ENCODE measurements around the gene ZFP90. TPM values are rescaled to one million over a fixed set of nuclear protein-coding genes. Genes with fewer than 3 reads are reported as not detected.
A peak's percentile ranks its signal among the peaks of the same experiment; 100 is the strongest.
"Not testable (repeated sequence)": the region's sequence is repeated elsewhere in the genome, so short reads cannot be mapped to it uniquely, and the experiment has no call there.

The ZFP90 gene
- 10.6 TPM for polyA plus RNA-seq (2013, experiment 1 of 2; ENCODE audit: insufficient read length)
- 12.4 TPM for polyA plus RNA-seq (2013, experiment 2 of 2; ENCODE audit: insufficient read length)

DNA sequence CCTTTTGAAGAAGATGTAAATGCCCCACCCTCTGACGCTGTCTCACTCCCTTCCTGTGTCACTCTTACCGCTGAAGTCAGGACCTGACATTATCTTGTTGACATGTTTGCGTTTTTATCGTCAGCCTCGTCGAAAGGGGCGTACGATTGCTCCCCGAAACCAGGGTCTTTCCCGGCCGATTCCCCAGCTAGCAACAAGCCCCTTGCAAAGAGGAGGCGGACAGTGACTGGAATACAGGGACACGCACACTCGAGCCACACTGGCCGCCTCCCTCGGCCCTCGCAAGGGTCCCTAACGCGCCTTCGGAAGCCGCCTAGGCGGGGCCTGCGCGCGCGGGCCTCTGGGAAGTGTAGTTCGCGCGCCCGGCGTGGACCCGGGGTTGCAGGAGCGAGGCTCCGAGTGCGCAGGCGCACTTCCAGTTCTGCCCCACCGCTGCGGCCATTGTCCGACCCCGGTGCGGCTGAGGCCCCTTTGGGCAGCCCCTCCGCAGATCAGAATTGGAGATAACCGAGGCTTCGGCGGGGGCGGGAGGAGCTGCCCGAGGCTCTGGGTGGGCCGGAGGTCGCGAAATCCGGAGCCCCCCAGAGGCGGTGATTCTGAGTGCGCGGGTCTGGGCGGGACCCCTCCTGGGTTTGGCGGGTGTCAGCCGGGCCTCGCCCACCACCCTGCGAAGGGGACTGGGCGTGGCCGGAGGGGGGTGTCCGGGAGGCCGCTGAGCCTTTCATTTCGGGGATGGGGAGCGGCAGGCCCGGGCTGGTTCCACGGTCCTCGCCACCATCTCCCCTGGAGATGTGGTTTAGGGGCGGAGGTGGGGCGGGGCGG is at the start of gene ZFP90:
Gene ZFP90 (plus strand): TSS at position 412 of the 822 bp plus-strand sequence. CDS start 502 bp downstream, outside the sequence.
- DNase-seq: peak; percentile 88

DNA sequence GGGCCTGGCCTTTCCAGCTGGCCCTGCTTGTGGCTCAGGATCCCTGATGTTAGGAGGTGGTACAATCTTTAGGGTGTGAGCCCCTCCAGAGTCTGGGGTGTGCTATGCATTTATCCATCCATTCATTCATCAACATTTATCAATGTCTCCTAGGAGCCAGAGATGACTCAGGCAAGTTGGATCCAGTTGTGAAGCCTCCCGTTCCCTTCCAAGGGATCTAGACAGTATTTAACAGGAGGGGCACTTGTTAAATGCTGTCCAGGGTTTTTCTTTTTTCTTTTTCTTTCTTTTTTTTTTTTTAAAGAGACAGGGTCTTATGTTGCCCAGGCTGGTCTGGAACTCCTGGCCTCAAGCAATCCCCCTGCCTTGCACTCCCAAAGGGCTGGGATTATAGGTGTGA is 48.7 kb upstream of the ZFP90 start:
- DNase-seq: no peak

DNA sequence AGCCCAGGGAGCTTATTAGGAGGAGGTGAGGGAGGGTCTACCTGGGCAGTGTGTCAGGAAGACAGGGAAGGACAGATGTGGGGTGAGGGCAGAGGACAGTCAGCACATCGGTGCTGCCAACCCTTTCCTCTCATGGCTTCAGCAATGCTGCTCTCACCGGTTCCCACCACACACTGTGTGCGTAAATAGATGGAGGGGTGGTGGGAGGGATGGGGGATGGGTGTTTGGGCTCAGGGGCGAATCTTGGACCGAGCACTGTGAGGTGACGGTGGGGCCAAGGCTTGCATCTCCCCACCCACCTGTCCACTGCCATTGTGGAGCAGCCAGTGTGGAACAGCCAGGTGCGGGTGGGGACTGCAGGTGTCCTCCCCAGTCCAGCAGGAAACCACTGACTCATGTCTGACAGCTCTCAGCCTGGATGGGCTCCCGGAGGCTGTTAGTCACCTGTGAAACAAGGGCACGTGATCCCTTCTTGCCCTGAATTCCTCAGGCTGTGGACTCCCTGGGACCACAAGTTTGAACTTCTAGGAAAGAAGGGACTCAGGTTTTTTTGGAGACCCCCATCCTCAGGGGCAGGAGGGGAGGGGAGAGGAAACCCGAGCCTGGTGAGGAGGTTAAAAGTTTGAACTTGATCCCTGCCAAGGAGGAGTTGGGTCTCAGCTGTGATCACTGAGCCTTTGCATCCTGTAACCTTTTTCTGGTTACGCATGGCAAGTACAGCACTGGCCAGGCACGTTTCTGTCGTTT is 48.1 kb upstream of the ZFP90 start:
- peak; percentile 11 for DNase-seq

DNA sequence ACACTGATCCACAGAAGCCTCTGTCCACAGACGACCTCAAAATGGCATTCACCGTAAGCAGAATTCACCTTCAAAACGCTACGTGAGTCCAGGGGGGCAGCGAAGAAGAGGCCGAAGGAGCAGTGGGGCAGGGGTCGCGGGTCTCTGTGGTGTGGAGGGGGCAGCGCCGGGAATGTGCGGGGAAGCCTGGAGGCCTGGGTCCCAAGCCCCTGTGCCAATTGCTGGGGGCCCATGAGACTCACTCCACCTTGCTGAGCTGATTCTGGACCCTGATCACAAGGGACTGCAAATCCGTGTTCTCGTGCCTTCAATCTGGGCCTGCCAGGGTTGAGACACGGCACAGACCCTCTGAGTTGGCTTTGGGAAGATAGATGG is 47.5 kb upstream of the ZFP90 start:
- no peak for DNase-seq

DNA sequence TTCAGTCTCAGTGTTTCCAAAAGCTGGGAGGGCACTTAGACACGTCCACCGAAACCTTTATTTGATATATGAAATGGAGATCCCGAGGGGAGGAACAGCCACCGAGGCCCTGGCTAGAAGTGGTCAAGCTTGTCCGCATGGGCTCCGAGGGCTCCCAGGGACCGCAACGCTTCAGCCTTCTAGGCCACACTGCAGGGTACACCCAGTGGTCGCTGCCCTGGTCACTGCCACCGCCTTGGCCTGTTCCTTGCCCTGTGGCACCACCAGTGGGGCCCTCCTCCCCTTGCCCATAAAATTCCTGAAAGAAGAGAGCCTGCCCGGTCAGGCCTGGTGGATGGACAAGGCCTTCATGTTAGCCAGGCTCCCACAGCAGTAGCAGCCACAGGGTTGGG is 46.9 kb upstream of the ZFP90 start:
- no peak for DNase-seq

DNA sequence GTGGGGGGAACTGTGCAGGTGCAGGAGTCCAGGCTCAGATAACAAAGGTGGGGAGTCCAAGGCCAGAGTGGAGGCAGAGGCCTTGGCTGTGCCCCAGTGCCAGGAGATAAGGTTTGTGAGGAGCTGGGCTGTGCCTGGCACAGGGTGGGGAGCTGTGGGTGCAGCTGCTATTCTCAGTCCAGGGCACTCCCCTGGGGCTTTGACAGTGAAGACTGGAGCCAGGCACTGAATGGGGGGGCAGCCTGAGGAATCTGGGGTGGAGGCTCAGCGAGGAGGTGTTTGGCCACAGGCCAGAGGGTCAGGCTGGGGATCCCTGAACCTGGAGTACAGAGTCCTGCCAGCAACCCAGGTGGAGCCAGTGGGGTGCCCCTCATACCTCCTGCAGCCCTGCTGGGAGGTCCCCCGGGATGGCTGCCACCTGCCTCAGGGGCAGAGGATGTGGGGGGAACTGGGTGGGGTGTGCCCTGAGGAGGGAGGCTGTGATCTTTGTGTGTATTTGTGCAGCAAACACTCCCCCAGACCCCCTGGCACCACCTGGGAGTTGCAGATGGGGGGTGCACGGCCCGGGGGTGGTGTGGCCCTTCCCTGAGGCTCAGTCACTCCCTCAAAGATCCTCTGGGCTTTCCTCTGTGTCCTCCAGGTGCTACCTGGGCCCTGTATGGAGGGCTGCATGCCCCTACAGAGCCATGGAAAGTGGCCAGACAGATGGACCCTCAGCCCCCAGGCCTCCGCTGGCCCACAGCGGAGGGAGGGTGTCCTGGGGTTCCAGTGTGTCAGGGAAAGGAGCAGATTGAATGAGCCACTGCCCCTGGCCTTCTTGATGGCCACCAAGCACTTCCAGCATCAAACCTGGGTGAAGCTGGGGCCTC is 46.3 kb upstream of the ZFP90 start:
- DNase-seq: no peak

DNA sequence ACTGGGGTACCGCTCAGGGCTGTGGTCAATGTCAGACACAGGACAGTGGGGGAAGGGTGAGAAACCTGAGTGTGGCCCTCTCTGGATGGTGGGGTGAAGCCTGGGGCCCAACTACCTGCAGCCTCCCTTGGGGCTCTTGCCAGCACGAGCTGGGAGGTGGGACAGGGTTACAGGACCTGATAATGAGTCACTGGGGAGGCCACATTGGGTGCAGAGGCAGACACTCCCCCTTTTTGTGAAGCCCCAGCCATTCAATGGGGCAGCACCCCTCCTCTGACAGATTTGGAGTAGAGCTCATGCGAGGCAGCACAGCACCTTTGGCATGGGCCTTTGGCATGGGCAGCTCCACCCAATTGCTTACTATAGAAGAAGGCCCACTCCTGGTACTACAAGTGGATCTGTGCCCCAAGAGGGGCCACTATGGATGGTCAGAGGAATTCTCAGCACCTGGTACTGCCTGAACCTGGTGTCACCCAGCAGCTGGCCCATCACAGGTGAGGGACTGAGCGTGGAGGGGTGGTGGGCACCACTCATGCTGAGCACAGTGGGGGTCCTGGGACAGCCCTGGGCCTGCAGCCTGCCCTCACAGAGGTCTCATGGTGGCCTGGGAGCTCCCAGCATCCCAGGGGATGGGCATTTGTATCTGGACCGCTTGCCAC is 45.5 kb upstream of the ZFP90 start:
- no peak for DNase-seq

DNA sequence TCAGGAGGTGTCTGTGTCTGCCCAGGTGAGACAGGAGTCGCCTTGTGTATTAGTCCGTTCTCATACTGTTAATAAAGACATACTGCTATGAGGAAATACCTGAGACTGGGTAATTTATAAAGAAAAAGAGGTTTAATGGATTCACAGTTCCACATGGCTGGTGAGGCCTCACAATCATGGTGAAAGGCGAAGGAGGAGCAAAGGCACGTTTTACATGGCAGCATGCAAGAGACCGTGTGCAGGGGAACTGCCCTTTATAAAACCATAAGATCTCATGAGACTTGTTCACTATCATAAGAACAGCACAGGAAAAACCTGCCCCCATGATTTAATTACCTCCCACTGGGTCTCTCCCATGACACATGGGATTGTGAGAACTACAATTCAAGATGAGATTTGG is 44.8 kb upstream of the ZFP90 start:
- not testable (repeated sequence) for DNase-seq

DNA sequence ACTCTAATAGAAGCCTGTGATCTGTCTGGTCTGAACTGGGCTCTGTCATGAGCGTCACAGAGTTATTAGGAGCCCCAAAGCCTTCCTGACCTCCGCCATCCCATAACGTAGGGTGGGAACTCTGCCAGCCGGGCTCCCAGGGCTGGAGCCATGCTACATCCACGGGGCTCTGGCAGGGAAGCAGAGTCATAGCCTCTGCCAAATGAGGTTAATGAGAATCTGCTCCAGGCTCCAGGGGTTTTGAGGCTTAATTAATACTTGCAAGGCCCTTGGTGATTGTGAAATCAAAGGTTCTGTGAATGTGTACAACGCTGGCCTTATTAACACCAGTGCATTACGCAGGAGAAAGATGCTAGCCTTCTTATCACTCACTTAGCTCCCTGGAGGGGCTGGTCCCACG is 42.4 kb upstream of the ZFP90 start:
- DNase-seq: no peak

DNA sequence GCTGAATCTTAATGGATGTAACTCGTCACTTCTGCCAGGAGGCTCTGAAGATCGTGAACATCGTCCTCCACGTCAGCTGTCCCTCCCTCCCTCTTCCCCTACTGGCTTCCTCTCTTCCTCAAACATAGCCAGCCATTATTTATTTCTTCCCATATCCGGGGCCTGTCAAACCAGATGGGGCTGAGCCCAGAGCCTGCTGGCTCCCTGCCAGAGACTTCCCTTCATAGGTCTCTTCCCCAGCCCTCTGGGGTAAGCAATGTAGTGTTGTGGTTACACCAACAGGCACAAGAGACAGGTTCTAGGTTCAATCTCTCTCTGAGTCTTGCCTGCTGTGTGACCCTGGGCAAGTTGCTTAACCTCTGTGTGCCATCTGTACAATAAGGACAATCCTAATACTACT is 40.1 kb upstream of the ZFP90 start:
- DNase-seq: no peak

DNA sequence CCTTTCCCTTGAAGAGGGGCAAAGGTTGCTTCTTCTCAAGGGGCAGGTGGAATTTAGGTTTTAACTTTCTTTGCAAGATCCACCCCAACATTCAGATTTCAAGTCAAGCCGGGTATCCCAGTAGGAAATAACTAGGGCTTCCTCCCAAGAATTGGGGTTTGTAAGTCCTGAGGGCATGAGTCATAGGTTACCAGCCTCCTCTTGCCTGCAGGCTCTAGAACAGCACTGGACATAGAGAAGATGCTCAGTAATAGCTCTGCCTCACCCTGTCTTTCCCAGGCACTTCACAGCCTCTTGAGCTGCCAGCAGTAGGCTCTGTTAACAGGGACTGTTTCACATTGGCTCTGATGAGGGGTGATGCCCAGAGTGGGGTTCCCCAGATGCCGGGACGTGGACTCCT is 35.8 kb upstream of the ZFP90 start:
- peak; percentile 5 for DNase-seq

DNA sequence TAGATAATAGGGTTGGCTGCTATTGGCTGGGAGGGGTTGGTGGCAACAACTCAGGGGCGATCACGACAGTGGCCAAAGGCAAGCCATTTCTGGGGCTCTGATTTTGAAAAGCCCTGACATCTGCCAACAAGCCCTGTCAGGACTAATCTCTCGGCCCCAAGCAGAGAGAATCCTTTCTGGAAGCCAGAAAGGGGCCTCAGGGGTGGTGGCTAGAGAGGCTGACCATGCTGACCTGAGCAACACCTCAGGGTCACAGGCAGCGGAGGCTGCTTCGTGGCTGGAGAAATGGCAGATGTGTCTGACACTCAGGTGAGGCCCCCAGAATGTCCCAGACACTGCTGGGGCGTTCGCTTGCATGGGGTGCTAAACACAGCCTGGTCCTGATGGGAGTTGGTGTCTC is 35.0 kb upstream of the ZFP90 start:
- no peak for DNase-seq

DNA sequence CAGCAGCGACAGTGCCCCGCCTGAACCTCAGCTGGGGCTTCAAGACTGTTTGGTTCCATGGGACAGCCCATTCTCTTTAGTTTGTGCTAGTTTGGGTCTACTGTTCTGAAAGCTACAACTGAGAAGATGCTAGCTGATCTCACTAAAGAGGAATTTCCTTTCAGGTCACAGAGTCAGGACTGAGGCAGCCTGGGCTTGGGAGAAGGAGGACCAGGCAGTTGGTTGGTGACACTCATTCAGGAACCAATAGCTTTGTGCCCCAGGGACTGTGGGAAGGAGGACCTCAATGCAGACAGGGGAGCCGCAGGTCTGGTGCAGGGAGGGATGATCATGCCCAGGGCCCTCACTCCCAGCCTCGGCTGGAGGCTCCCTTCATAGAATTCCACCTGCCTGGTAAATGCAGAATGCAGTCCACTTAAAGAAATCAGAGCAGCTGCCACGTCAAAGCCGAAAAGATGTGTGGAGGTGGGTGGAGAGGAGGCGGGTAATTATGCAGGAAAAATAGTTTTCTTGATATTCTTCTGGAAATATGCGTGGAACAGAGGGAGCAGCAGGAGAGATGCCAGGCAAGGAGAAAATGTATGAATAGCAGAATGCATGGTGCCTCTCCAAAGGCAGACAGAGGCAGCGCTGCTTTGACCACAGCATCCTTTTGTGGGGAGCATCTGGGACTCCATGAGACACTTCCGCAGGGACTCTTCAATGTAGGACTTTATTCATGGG is 32.6 kb upstream of the ZFP90 start:
- DNase-seq: peak; percentile 25

DNA sequence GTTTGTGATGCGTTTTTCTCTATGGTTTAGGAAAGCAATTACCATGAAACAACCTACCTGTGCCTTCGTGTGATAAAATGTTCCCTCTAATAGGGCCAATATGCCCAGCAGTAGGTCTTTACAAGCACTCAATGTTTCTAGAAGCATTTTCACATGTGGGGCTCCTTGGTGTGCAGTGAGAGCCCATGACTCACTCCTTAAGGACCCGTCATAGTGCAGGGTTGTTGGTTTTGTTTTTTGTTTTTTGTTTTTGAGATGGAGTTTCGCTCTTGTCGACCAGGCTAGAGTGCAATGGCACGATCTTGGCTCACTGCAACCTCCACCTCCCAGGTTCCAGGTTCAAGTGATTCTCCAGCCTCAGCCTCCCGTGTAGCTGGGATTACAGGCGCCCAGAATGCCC is 31.1 kb upstream of the ZFP90 start:
- no peak for DNase-seq

DNA sequence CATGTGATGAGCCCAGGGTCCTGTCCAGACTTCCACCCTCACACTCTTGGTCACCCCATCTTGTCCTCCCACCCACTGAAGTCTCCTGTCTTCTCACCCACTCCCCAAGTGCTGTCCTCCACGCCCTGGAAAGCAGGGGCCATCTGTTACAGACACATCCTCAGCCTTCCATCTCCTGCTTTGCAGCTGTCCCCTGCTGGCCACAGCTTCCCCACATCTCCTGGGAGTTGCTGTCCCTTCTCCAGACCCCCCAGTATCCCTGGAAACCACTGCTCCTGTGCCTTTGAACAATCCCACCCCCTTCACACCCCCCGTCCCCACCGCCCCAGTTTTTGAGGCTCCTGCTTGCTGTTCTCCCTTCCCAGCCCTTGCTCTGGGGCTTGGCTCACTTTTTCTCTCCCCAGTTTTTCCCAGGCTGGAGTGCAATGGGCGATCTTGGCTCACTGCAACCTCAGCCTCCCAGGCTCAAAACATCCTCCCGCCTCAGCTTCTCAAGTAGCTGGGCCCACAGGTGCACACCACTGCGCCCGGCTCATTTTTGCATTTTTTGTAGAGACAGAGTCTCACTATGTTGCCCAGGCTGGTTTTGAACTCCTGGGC is 30.4 kb upstream of the ZFP90 start:
- no peak for DNase-seq

DNA sequence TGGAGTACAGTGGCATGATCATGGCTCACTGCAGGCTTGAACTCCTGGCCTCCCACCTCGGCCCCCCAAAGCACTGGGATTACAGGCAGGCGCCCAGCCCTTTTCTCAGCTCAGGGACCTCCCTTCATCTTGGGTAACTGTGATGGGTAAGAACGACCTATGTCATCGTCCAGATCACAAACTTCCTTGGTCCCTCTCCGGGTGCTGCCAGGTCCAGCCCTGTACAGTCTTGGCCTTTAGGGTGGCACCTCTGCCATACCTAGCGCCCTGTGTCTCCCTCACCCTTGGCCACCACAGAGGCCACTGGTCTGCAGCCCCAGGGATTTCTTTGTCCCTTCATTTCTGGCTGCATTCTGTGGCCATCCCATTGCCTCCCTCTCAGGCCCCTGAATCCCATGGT is 29.7 kb upstream of the ZFP90 start:
- no peak for DNase-seq

DNA sequence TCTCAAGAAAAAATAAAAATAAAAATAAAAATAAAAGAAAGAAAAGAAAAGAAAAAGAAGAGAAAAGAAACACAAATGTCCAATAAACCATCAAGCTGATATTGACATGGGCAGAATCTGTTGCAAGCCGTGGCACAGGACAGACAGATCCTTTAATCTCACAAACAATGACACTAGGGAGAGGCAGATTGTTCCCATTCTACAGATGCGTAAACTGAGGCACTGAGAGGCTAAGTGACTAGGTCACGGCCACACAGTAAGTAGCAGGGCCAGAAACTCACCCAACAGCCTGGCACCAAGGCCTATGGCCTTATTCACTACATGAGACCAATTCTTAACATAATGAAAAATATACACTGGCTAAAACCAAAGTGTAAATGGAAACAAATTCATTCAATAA is 28.3 kb upstream of the ZFP90 start:
- DNase-seq: no peak

DNA sequence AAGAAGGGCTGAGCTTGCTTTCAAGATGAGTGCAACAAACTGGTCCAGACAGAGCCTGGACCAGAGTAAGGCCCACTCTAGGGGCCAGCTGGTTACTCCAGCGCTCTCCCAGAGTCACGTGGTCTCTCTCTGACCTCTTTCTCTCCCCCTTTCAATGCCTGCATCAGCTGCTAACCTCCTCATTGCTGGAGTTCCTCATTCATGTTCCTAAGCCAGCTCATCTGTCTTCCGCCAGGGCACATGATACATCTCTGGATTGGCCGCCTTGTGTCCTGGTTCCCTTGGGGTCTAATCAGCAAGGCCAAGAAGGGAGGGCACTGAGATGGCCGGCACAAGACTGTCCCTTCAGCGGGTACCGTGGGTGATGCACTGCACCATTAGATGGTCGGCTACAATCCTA is 26.9 kb upstream of the ZFP90 start:
- DNase-seq: no peak

DNA sequence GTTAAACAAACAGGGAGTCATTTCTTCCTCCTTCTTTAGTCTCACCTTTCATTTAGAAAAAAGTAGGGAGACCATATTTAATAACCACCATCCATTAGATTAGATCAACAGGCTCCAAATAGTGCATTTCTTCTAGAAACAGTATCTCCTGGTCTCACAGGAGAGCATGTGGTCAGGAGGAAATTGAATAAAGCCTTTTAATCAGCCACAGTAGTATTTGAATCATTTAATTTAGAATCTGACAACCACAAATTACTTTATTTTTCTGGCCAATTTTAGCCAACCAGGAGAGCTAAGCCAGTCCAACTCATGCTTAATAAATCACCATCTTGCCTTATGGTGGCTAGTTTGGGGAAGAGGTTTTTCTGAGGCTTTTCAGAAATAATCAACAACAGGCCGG is 26.3 kb upstream of the ZFP90 start:
- no peak for DNase-seq

DNA sequence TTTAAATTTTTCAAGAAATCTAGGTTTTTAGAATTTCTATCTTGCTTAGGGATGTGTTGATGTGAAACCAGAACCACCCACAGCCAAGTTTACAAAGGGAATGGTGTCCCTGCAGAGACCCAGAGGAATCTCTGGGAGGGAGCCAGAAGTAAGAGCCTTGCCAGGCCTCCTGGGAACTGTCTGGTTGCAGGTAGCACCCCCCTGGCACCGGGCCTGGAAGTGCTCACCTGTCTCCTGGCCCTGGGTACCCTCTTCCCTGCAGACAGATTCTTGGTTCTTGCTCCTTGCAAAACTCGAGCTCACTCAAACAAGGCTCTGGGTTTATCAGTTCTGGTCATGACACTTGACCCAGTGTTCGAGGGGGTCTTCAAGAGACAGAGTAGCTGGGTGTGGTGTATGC is 24.6 kb upstream of the ZFP90 start:
- no peak for DNase-seq

DNA sequence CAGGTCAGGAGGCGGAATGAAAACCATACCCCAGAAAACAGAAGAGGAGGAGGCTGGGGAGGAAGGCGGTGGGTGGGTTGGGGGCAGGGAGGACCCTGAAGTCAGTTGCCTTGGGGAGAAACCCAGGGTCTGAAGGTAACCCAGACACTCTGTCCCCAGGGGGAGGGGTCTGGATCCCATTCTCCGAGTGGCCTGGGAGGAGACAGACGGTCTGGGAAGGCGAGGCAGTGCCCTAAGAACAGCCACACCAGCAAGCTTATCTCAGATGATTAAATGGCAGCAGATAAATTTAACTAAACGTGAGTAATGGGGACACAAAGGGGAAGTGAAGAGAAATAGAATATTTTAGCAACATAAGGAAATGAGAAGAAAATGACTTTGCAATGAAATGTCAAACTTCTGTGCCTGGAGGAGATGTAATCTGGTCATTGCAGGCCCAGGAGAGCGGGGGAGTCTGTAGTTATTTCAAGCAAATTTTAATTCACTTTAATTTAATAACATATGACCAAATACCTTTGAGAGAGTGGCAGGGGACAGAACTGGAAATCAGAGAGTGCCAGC is 21.4 kb upstream of the ZFP90 start:
- DNase-seq: no peak
